HG02763 (cell line): ENCODE data around the gene SPIN2B.

Experiments used
- ATAC-seq: cut with Tn5 transposase; IDR thresholded peaks from one replicate; pipeline ENCODE4 v1.9.1; 2021; ENCODE audit warnings: mild to moderate bottlenecking, moderate library complexity; ENCODE audit not compliant: unreplicated experiment

The SPIN2B gene

GRCh38 chrX:57074458-57074857 lies 46.9 kb downstream of the SPIN2B start:
- no peak for ATAC-seq

- ATAC-seq: no peak
Observed at GRCh38 chrX:57070185-57070984, 51.0 kb downstream of the SPIN2B start.
